ENCODE data around the gene PITX2.

The PITX2 gene

GRCh38 chr4:110663738-110664444 lies 41.0 kb upstream of the PITX2 start:
- Histone ChIP-seq H2AFZ (ENCODE audit: low read length) (no peak overlapping the region), H3K9me2 (replicated peaks; ENCODE audit: insufficient read depth, low read length) (no peaks in the 10 kb centered on the region), H3K4me1 (ENCODE audit: low read length) (no peaks in the 10 kb centered on the region), H4K20me1 (ENCODE audit: insufficient read depth, low read length) (no peaks in the 10 kb centered on the region), H3K27me3 (replicated peaks; ENCODE audit: insufficient read depth, low read length) (no peaks in the 10 kb centered on the region), H3K4me2 (ENCODE audit: low read depth, low read length) (no peak overlapping the region), H3K4me3 (ENCODE audit: low read length) (no peak overlapping the region), H3K9ac (ENCODE audit: low read length) (no peak overlapping the region), H3K9me3 (replicated peaks; ENCODE audit: insufficient read depth, low read length) (no peaks in the 10 kb centered on the region), H3F3A (ENCODE audit: insufficient read depth, low read length) (no peaks in the 10 kb centered on the region), H3K27ac (ENCODE audit: low read length) (no peak overlapping the region), H3K79me2 (ENCODE audit: low read length) (no peaks in the 10 kb centered on the region), H3K36me3 (replicated peaks; ENCODE audit: insufficient read depth, low read length) (no peaks in the 10 kb centered on the region)
- DNase-seq, result no peak
- TF ChIP-seq CTCF (IDR thresholded peaks at IDR 0.05; ENCODE audit: low read length) (no peak), EZH2phosphoT487 (IDR thresholded peaks at IDR 0.05; ENCODE audit: low read length) (no peak), EZH2 (optimal IDR thresholded peaks at IDR 0.05; ENCODE audit: low read depth, low read length) (no peak)

GRCh38 chr4:110663206-110663605 lies 40.3 kb upstream of the PITX2 start:
- Histone ChIP-seq H3K4me2 (ENCODE audit: low read depth, low read length) (no peak overlapping the region), H3K4me1 (ENCODE audit: low read length) (no peaks in the 10 kb centered on the region)

GRCh38 chr4:110660755-110661154 lies 37.9 kb upstream of the PITX2 start:
- no peaks in the 10 kb centered on the region for H4K20me1 ChIP-seq (ENCODE audit: insufficient read depth, low read length)
- H3K79me2 ChIP-seq (ENCODE audit: low read length), result no peaks in the 10 kb centered on the region
- H3F3A ChIP-seq (ENCODE audit: insufficient read depth, low read length), result no peaks in the 10 kb centered on the region
- TF ChIP-seq EZH2phosphoT487 (IDR thresholded peaks at IDR 0.05; ENCODE audit: low read length) (no peak), CTCF (IDR thresholded peaks at IDR 0.05; ENCODE audit: low read length) (no peak)
- no peak overlapping the region for H2AFZ ChIP-seq (ENCODE audit: low read length)
- H3K9me3 ChIP-seq (replicated peaks; ENCODE audit: insufficient read depth, low read length), result no peaks in the 10 kb centered on the region
- no peak overlapping the region for H3K4me3 ChIP-seq (ENCODE audit: low read length)
- H3K27me3 ChIP-seq (replicated peaks; ENCODE audit: insufficient read depth, low read length), result no peaks in the 10 kb centered on the region
- H3K36me3 ChIP-seq (replicated peaks; ENCODE audit: insufficient read depth, low read length), result no peaks in the 10 kb centered on the region
- no peak overlapping the region for H3K9ac ChIP-seq (ENCODE audit: low read length)
- H3K9me2 ChIP-seq (replicated peaks; ENCODE audit: insufficient read depth, low read length), result no peaks in the 10 kb centered on the region
- no peak overlapping the region for H3K4me2 ChIP-seq (ENCODE audit: low read depth, low read length)
- no peak for DNase-seq
- no peak overlapping the region for H3K27ac ChIP-seq (ENCODE audit: low read length)
- H3K4me1 ChIP-seq (ENCODE audit: low read length), result no peaks in the 10 kb centered on the region

More at GRCh38 chr4:110663206-110663605, 40.3 kb upstream of the PITX2 start:
- TF ChIP-seq CTCF (IDR thresholded peaks at IDR 0.05; ENCODE audit: low read length), result no peak
- no peak for TF ChIP-seq EZH2phosphoT487 (IDR thresholded peaks at IDR 0.05; ENCODE audit: low read length)
- TF ChIP-seq EZH2 (optimal IDR thresholded peaks at IDR 0.05; ENCODE audit: low read depth, low read length), result no peak
- DNase-seq, result no peak
- H3K9ac ChIP-seq (ENCODE audit: low read length), result no peak overlapping the region
- no peak overlapping the region for H3K27ac ChIP-seq (ENCODE audit: low read length)
- H3K79me2 ChIP-seq (ENCODE audit: low read length), result no peaks in the 10 kb centered on the region
- H3K36me3 ChIP-seq (replicated peaks; ENCODE audit: insufficient read depth, low read length), result no peaks in the 10 kb centered on the region
- no peaks in the 10 kb centered on the region for H3F3A ChIP-seq (ENCODE audit: insufficient read depth, low read length)
- H3K4me3 ChIP-seq (ENCODE audit: low read length), result no peak overlapping the region
- H2AFZ ChIP-seq (ENCODE audit: low read length), result no peak overlapping the region
- H3K9me2 ChIP-seq (replicated peaks; ENCODE audit: insufficient read depth, low read length), result no peaks in the 10 kb centered on the region
- H3K9me3 ChIP-seq (replicated peaks; ENCODE audit: insufficient read depth, low read length), result no peaks in the 10 kb centered on the region
- H3K27me3 ChIP-seq (replicated peaks; ENCODE audit: insufficient read depth, low read length), result no peaks in the 10 kb centered on the region
- no peaks in the 10 kb centered on the region for H4K20me1 ChIP-seq (ENCODE audit: insufficient read depth, low read length)
